Esophagus squamous epithelium (tissue), 4 donors: ENCODE measurements around the gene ANTXR2.

Experiments used
- CTCF ChIP-seq, 6 experiments: fragments of 450-650 bp in 4 of 6; fragments of 200-600 bp in 2 of 6; sonication (generic) in 2 of 6; IDR thresholded peaks; one replicate each; pipeline ENCODE4 v1.5.1; 2016 to 2019; ENCODE audit warnings: antibody characterized with exemption in 6 of 6, mild to moderate bottlenecking in 4 of 6, moderate library complexity in 4 of 6
- POLR2A ChIP-seq, 4 donors: fragments of 450-650 bp; IDR thresholded peaks; one replicate each; pipeline ENCODE4 v1.6.1; 2017; ENCODE audit warnings: antibody characterized with exemption in 4 of 4, mild to moderate bottlenecking in 4 of 4, moderate library complexity in 3 of 4

- no peak for TF ChIP-seq CTCF (IDR thresholded peaks at IDR 0.05)
- TF ChIP-seq POLR2A (IDR thresholded peaks at IDR 0.05) = no peak
These were observed 45.4 kb downstream of the ANTXR2 start for GRCh38 chr4:80027611-80028010.
